Upper lobe of left lung (tissue), 6 donors: ENCODE results near the gene UFC1. TPM values are rescaled to one million over a fixed set of nuclear protein-coding genes. Genes with fewer than 3 reads are reported as not detected.

Experiments used
- ATAC-seq, 2 donors: fragments of 200-7000 bp; cut with Tn5 transposase; one replicate each; pipeline ENCODE4 v1.9.1; 2022; ENCODE audit warnings: mild to moderate bottlenecking in 2 of 2, moderate library complexity in 2 of 2; ENCODE audit not compliant: low FRiP score in 2 of 2
- DNase-seq, 2 donors: peaks; one replicate each; pipeline ENCODE4 v3.0.0-alpha.2; 2019 to 2020
- H3K27ac ChIP-seq, 4 donors: fragments of 200-600 bp; sonication (generic); one replicate each; pipeline ENCODE4 v1.5.1; 2016 to 2019
- H3K27me3 ChIP-seq, 4 donors: fragments of 200-600 bp; sonication (generic); one replicate each; pipeline ENCODE4 v1.5.1; 2017 to 2019
- H3K36me3 ChIP-seq, 4 donors: fragments of 200-600 bp; sonication (generic); one replicate each; pipeline ENCODE4 v1.5.1; 2016 to 2019
- H3K4me1 ChIP-seq, 4 donors: fragments of 200-600 bp; sonication (generic); one replicate each; pipeline ENCODE4 v1.5.1; 2018 to 2019
- H3K4me3 ChIP-seq, 4 donors: fragments of 200-600 bp; sonication (generic); one replicate each; pipeline ENCODE4 v1.5.1; 2017 to 2019; ENCODE audit warnings: mild to moderate bottlenecking in 2 of 4, moderate library complexity in 1 of 4
- H3K9me3 ChIP-seq, 4 donors: fragments of 200-600 bp; sonication (generic); one replicate each; pipeline ENCODE4 v1.5.1; 2018 to 2019
- CTCF ChIP-seq, 6 experiments: fragments of 450-650 bp in 4 of 6; fragments of 200-600 bp in 2 of 6; sonication (generic) in 2 of 6; IDR thresholded peaks; one replicate each; pipeline ENCODE4 v1.5.1; 2016 to 2019; ENCODE audit warnings: antibody characterized with exemption in 6 of 6
- EP300 ChIP-seq, 4 donors: sonication (generic); formaldehyde crosslinking; IDR thresholded peaks; one replicate each; pipeline ENCODE4 v1.5.1; 2017; ENCODE audit warnings: antibody characterized with exemption in 4 of 4, control low read depth in 2 of 4
- POLR2A ChIP-seq, 4 donors: fragments of 450-650 bp; IDR thresholded peaks; one replicate each; pipeline ENCODE4 v1.5.1; 2016 to 2017; ENCODE audit warnings: antibody characterized with exemption in 4 of 4, mild to moderate bottlenecking in 2 of 4
- POLR2AphosphoS5 ChIP-seq, 2 donors: sonication (generic); formaldehyde crosslinking; IDR thresholded peaks; one replicate each; pipeline ENCODE4 v1.5.1; 2017; ENCODE audit warnings: antibody characterized with exemption in 2 of 2
- whole genome bisulfite sequencing, 2 donors: methylation state at CpG; one replicate each; pipeline ENCODE4 v1.1.5; 2017 to 2018; 5-methylcytosine and 5-hydroxymethylcytosine counted together
- total RNA-seq, 6 donors: library from RNA; depleted of rRNA in 4 of 6; stranded (reverse); fragments of >200 nt in 4 of 6; gene quantifications; one replicate each; pipeline versions ENCODE4 v1.1.0 to v1.2.1, GENCODE V29; 2016 to 2021
- donor health status: DM: no; HTN: no; CAD: no; lungs with moderate emphysema.
- donor health status: DM: no; HTN: yes; CAD: no; lungs with severe emphysema.

UFC1 gene
- total RNA-seq, 6 donors from 2014 or later: 32.5 to 95.6 (median 75.6) TPM

- peak within 1 kb of the TSS; percentile 83 to 94 (median 93) for H3K27ac ChIP-seq
- ATAC-seq (peak; percentile 96 to 99), DNase-seq (peak; percentile 90 to 100)
- H3K4me1 ChIP-seq: peaks cover 19 to 29% (median 24%) of the 10 kb centered on the region in 4 donors
- 5 to 12% methylated on average over 20 to 44 of the region's 50 CpGs for WGBS, 2 donors
- peak within 1 kb of the TSS; percentile 39 to 77 (median 64) for H3K4me3 ChIP-seq
- no peaks in the 10 kb centered on the region for H3K27me3 ChIP-seq
- peaks cover 12 to 36% (median 25%) of the 10 kb centered on the region in 4 donors for H3K36me3 ChIP-seq
- no peaks in the 10 kb centered on the region for H3K9me3 ChIP-seq
- TF ChIP-seq CTCF (IDR thresholded peaks at IDR 0.05): peak in 2 of 6 experiments; percentile 12 to 21
- peak in 1 of 4 donors; percentile 7 for TF ChIP-seq EP300 (IDR thresholded peaks at IDR 0.05)
- peak; percentile 88 to 92 for TF ChIP-seq POLR2AphosphoS5 (IDR thresholded peaks at IDR 0.05)
- TF ChIP-seq POLR2A (IDR thresholded peaks at IDR 0.05): peak in 2 of 4 donors; percentile 54 to 84
Observed at GRCh38 chr1:161177112-161177935, 23.5 kb downstream of the UFC1 start, which contains the start of gene B4GALT3. TSS of gene B4GALT3 (minus strand) at chr1:161177507. CDS start at chr1:161176060, 1,447 bp downstream.

GRCh38 chr1:161177936-161178244, 24.1 kb downstream of the UFC1 start:
- TF ChIP-seq POLR2A (IDR thresholded peaks at IDR 0.05): no peak
- no peak for TF ChIP-seq POLR2AphosphoS5 (IDR thresholded peaks at IDR 0.05)
- TF ChIP-seq CTCF (IDR thresholded peaks at IDR 0.05): no peak
- no peak for TF ChIP-seq EP300 (IDR thresholded peaks at IDR 0.05)
- DNase-seq (no peak), ATAC-seq (no peak)
- 61 to 65% methylated on average over 9 of the region's 9 CpGs for WGBS, 2 donors
- Histone ChIP-seq H3K27ac (peak overlapping the region; percentile 83 to 94 (median 93)), H3K4me1 (peaks cover 19 to 24% (median 24%) of the 10 kb centered on the region in 4 donors), H3K36me3 (peaks cover 11 to 31% (median 20%) of the 10 kb centered on the region in 4 donors), H3K4me3 (peak overlapping the region in 3 of 4 donors; percentile 64 to 77 (median 65)), H3K27me3 (no peaks in the 10 kb centered on the region), H3K9me3 (no peaks in the 10 kb centered on the region)

- H3K27me3 ChIP-seq: no peaks in the 10 kb centered on the region
- TF ChIP-seq POLR2A (IDR thresholded peaks at IDR 0.05): no peak
- no peak for TF ChIP-seq CTCF (IDR thresholded peaks at IDR 0.05)
- no peak for TF ChIP-seq POLR2AphosphoS5 (IDR thresholded peaks at IDR 0.05)
- no peak for TF ChIP-seq EP300 (IDR thresholded peaks at IDR 0.05)
- no peaks in the 10 kb centered on the region for H3K9me3 ChIP-seq
- H3K4me3 ChIP-seq: no peak overlapping the region
- H3K36me3 ChIP-seq: peaks cover 0 to 14% (median 7%) of the 10 kb centered on the region in 4 donors
- DNase-seq (no peak), ATAC-seq (no peak)
- no peak overlapping the region for H3K27ac ChIP-seq
- peaks cover 25 to 36% (median 29%) of the 10 kb centered on the region in 4 donors for H3K4me1 ChIP-seq
- 77 to 92% methylated on average over 3 of the region's 3 CpGs for WGBS, 2 donors
Observed at GRCh38 chr1:161179698-161180097, 25.9 kb downstream of the UFC1 start.

- 67 to 71% methylated on average over 1 of the region's 1 CpG for WGBS, 2 donors
- H3K4me3 ChIP-seq: no peak overlapping the region
- TF ChIP-seq CTCF (IDR thresholded peaks at IDR 0.05): peak in 1 of 6 experiments; percentile 22
- TF ChIP-seq POLR2AphosphoS5 (IDR thresholded peaks at IDR 0.05): no peak
- no peak for TF ChIP-seq EP300 (IDR thresholded peaks at IDR 0.05)
- TF ChIP-seq POLR2A (IDR thresholded peaks at IDR 0.05): no peak
- ATAC-seq (no peak), DNase-seq (no peak)
- no peaks in the 10 kb centered on the region for H3K9me3 ChIP-seq
- H3K27me3 ChIP-seq: no peaks in the 10 kb centered on the region
- no peak overlapping the region for H3K27ac ChIP-seq
- peaks cover 0 to 4% (median under 1%) of the 10 kb centered on the region in 4 donors for H3K36me3 ChIP-seq
- H3K4me1 ChIP-seq: peaks cover 34 to 43% (median 36%) of the 10 kb centered on the region in 4 donors
Observed at GRCh38 chr1:161180639-161181038, 26.9 kb downstream of the UFC1 start.
